ENCODE results near the gene SECISBP2.

The SECISBP2 gene

GRCh38 chr9:89347651-89348050, 29.4 kb downstream of the SECISBP2 start:
- ATAC-seq = no peak
- no peak for DNase-seq

- no peak for DNase-seq
- no peak for ATAC-seq
Measured at GRCh38 chr9:89349607-89350006, 31.3 kb downstream of the SECISBP2 start.

GRCh38 chr9:89350988-89351557, 32.8 kb downstream of the SECISBP2 start:
- ATAC-seq = peak; percentile 19
- no peak for DNase-seq

GRCh38 chr9:89351584-89352300, 33.4 kb downstream of the SECISBP2 start:
- DNase-seq = no peak
- no peak for ATAC-seq

GRCh38 chr9:89352451-89352850, 34.2 kb downstream of the SECISBP2 start:
- ATAC-seq (no peak), DNase-seq (no peak)

- no peak for DNase-seq
- no peak for ATAC-seq
Measured at GRCh38 chr9:89352874-89353649, 34.8 kb downstream of the SECISBP2 start.

- peak; percentile 43 for ATAC-seq
- no peak for DNase-seq
Measured at GRCh38 chr9:89353989-89354388, 35.7 kb downstream of the SECISBP2 start.

GRCh38 chr9:89354471-89354870, 36.2 kb downstream of the SECISBP2 start:
- ATAC-seq = no peak
- DNase-seq = no peak

GRCh38 chr9:89356782-89357181, 38.5 kb downstream of the SECISBP2 start:
- no peak for DNase-seq
- no peak for ATAC-seq

- ATAC-seq (no peak), DNase-seq (no peak)
Measured at GRCh38 chr9:89357331-89358197, 39.3 kb downstream of the SECISBP2 start.

- ATAC-seq (no peak), DNase-seq (no peak)
Measured at GRCh38 chr9:89358376-89358916, 40.1 kb downstream of the SECISBP2 start.

GRCh38 chr9:89358985-89359384, 40.7 kb downstream of the SECISBP2 start:
- DNase-seq (no peak), ATAC-seq (no peak)

GRCh38 chr9:89359751-89360261, 41.5 kb downstream of the SECISBP2 start:
- DNase-seq (no peak), ATAC-seq (no peak)

GRCh38 chr9:89360465-89360864, 42.2 kb downstream of the SECISBP2 start:
- ATAC-seq = no peak
- DNase-seq = peak; percentile 1

GRCh38 chr9:89361031-89361430, 42.7 kb downstream of the SECISBP2 start:
- no peak for DNase-seq
- ATAC-seq = no peak

GRCh38 chr9:89361816-89362646, 43.7 kb downstream of the SECISBP2 start:
- DNase-seq (no peak), ATAC-seq (no peak)

GRCh38 chr9:89362647-89363310, 44.5 kb downstream of the SECISBP2 start:
- ATAC-seq (no peak), DNase-seq (no peak)

- no peak for DNase-seq
- ATAC-seq = no peak
Measured at GRCh38 chr9:89363311-89363670, 45.0 kb downstream of the SECISBP2 start.

GRCh38 chr9:89363921-89364665, 45.8 kb downstream of the SECISBP2 start:
- DNase-seq (no peak), ATAC-seq (no peak)

Data from stimulated activated naive CD8-positive, alpha-beta T cell treated with anti-CD3 and anti-CD28 coated beads, Interleukin-15, Interleukin-2, amounts not matched to agents 100 U/mL and 50 U/mL, for 24 hours (primary cell).